Keratinocyte (primary cell): Measurements from ENCODE around the gene PACS2. TPM values are rescaled to one million over a fixed set of nuclear protein-coding genes. Genes with fewer than 3 reads are reported as not detected.

ENCODE experiments used
- DNase-seq: peaks from one replicate; pipeline ENCODE4 v3.0.0-alpha.2; 2011; ENCODE audit warnings: low read depth, missing footprints, low spot score
- FAIRE-seq: peaks from 2 replicates; lab custom pipeline; 2011; peaks lifted over from hg19 to GRCh38; lab: Jason Lieb, UNC
- H2AFZ ChIP-seq: 2 replicates; pipeline ENCODE4 v1.6.0; 2012; ENCODE audit warnings: low read length, control low read depth, inconsistent platforms; ENCODE audit not compliant: control insufficient read depth
- H3K27ac ChIP-seq: 2 replicates; pipeline ENCODE4 v1.5.1; 2011; ENCODE audit warnings: low read length; ENCODE audit not compliant: control insufficient read depth, insufficient read depth
- H3K27me3 ChIP-seq: 3 replicates; pipeline ENCODE4 v1.6.0; 2011; ENCODE audit warnings: low read length; ENCODE audit not compliant: control insufficient read depth, insufficient read depth; ENCODE audit errors: extremely low read depth
- H3K36me3 ChIP-seq, 2 experiments: 2 replicates in 1 of 2; 3 replicates in 1 of 2; pipeline ENCODE4 v1.5.1; 2011; ENCODE audit warnings: low read length in 2 of 2, mild to moderate bottlenecking in 1 of 2; ENCODE audit not compliant: control insufficient read depth in 2 of 2, insufficient read depth in 2 of 2; ENCODE audit errors: extremely low read depth in 1 of 2
- H3K4me1 ChIP-seq: 3 replicates; pipeline ENCODE4 v1.5.1; 2011; ENCODE audit warnings: low read length; ENCODE audit not compliant: control insufficient read depth, insufficient read depth; ENCODE audit errors: extremely low read depth
- H3K4me2 ChIP-seq: 3 replicates; pipeline ENCODE4 v1.6.0; 2011; ENCODE audit warnings: low read depth, low read length; ENCODE audit not compliant: control insufficient read depth, insufficient read depth; ENCODE audit errors: extremely low read depth
- H3K4me3 ChIP-seq, 3 experiments: fragments of 200-600 bp in 1 of 3; sonication (generic) in 1 of 3; 2 replicates in 2 of 3; 3 replicates in 1 of 3; pipeline ENCODE4 v1.5.1; 2011 to 2016; ENCODE audit warnings: low read length in 3 of 3, mild to moderate bottlenecking in 3 of 3, control low read depth in 2 of 3, inconsistent platforms in 1 of 3, low read depth in 1 of 3, mixed read lengths in 1 of 3, mixed run types in 1 of 3, moderate library complexity in 1 of 3; ENCODE audit not compliant: control insufficient read depth in 2 of 3, insufficient read depth in 2 of 3; ENCODE audit errors: extremely low read depth in 1 of 3
- H3K79me2 ChIP-seq: 2 replicates; pipeline ENCODE4 v1.6.0; 2012; ENCODE audit warnings: low read length; ENCODE audit not compliant: control insufficient read depth, insufficient read depth
- H3K9ac ChIP-seq: 3 replicates; pipeline ENCODE4 v1.6.0; 2011; ENCODE audit warnings: low read length; ENCODE audit not compliant: control insufficient read depth, insufficient read depth; ENCODE audit errors: extremely low read depth
- H3K9me1 ChIP-seq: 3 replicates; pipeline ENCODE4 v1.6.0; 2011; ENCODE audit warnings: low read length; ENCODE audit not compliant: control insufficient read depth, insufficient read depth; ENCODE audit errors: extremely low read depth
- H3K9me3 ChIP-seq: 2 replicates; pipeline ENCODE4 v1.5.1; 2012; ENCODE audit warnings: low read depth, low read length; ENCODE audit not compliant: control insufficient read depth
- H4K20me1 ChIP-seq: 3 replicates; pipeline ENCODE4 v1.6.0; 2011; ENCODE audit warnings: low read length; ENCODE audit not compliant: control insufficient read depth, insufficient read depth; ENCODE audit errors: extremely low read depth
- EZH2 ChIP-seq: IDR thresholded peaks from one replicate; pipeline ENCODE4 v1.6.1; 2012; ENCODE audit warnings: inconsistent platforms, mild to moderate bottlenecking, low read length, moderate library complexity
- dilution Hi-C: fragments of 300-500 bp; cut with MboI; formaldehyde crosslinking; loops from one replicate; pipeline ENCODE4 v1.7.0; 2020; ENCODE audit warnings: low sequenced_read_pairs; ENCODE audit not compliant: extremely low pct_ligation_motif_present
- polyA plus RNA-seq, 5 experiments: library from polyadenylated mRNA; depleted of rRNA in 3 of 5; stranded (reverse) in 3 of 5; stranded (forward) in 1 of 5; unstranded in 1 of 5; fragments of >200 nt; gene quantifications; 1 replicate in 1 of 5; 2 replicates in 3 of 5; 3 replicates in 1 of 5; pipeline versions ENCODE4 v1.2.1 to v1.2.3, GENCODE V29; 2011 to 2012; ENCODE audit warnings: missing spikeins in 2 of 5, low read depth in 1 of 5, low replicate concordance in 1 of 5
- TF ChIP-seq, protein P1 (sequence below), 3 experiments: IDR thresholded peaks in 1 of 3; conservative IDR thresholded peaks in 1 of 3; optimal IDR thresholded peaks in 1 of 3; 2 replicates in 2 of 3; 3 replicates in 1 of 3; pipeline versions ENCODE3 to v1.5.1; 2011; ENCODE audit warnings: low read length in 3 of 3, mild to moderate bottlenecking in 3 of 3, moderate library complexity in 2 of 3, control low read depth in 1 of 3, inconsistent platforms in 1 of 3; ENCODE audit not compliant: insufficient read depth in 2 of 3; ENCODE audit errors: extremely low read depth in 1 of 3

The PACS2 gene
- polyA plus RNA-seq, 1 donor (not counting 4 experiments of a cell fraction or from before 2014, with no cell fraction given): 11.8 TPM

DNA sequence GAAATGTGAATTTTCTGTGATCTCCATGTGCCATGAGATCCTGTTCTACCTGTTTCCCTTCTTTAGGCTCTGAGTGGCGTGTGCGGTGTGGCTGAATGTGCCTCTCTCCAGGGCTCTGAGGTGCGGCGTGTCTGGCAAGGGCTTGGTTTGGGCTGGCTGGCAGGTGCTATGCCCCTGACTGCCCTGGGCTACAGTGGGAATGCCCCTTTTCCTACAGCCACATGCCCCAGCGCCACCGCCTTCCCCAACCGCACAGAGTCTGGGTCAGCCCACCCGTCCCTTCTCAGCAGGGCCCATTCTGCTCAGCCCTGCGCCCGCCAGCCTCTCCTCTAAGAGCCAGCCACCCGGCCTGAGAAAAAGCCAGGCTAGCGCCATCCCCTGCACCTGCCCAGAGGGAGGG is 41.5 kb upstream of the PACS2 start:
- H3K79me2 ChIP-seq: peaks cover 9% of the 10 kb centered on the region
- H4K20me1 ChIP-seq: peaks cover 2% of the 10 kb centered on the region
- TF ChIP-seq EZH2: no peak
- TF ChIP-seq, protein P1, sequence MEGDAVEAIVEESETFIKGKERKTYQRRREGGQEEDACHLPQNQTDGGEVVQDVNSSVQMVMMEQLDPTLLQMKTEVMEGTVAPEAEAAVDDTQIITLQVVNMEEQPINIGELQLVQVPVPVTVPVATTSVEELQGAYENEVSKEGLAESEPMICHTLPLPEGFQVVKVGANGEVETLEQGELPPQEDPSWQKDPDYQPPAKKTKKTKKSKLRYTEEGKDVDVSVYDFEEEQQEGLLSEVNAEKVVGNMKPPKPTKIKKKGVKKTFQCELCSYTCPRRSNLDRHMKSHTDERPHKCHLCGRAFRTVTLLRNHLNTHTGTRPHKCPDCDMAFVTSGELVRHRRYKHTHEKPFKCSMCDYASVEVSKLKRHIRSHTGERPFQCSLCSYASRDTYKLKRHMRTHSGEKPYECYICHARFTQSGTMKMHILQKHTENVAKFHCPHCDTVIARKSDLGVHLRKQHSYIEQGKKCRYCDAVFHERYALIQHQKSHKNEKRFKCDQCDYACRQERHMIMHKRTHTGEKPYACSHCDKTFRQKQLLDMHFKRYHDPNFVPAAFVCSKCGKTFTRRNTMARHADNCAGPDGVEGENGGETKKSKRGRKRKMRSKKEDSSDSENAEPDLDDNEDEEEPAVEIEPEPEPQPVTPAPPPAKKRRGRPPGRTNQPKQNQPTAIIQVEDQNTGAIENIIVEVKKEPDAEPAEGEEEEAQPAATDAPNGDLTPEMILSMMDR (optimal IDR thresholded peaks at IDR 0.05 in 1 of 3, IDR thresholded peaks at IDR 0.05 in 1 of 3, conservative IDR thresholded peaks at IDR 0.05 in 1 of 3; ENCODE audit: extremely low read depth in 1 of 3, insufficient read depth in 2 of 3, low read length in 3 of 3): no peak
- H3K9me1 ChIP-seq: no peaks in the 10 kb centered on the region
- H3K4me2 ChIP-seq: no peak overlapping the region
- no peak overlapping the region for H3K27ac ChIP-seq
- H3K9me3 ChIP-seq: no peaks in the 10 kb centered on the region
- peaks cover 0 to 5% of the 10 kb centered on the region in 2 experiments for H3K36me3 ChIP-seq
- H3K27me3 ChIP-seq: no peaks in the 10 kb centered on the region
- no peak overlapping the region for H3K9ac ChIP-seq
- FAIRE-seq (no peak), DNase-seq (no peak)
- H3K4me3 ChIP-seq: no peak overlapping the region
- H3K4me1 ChIP-seq: peaks cover 6% of the 10 kb centered on the region
- no peak overlapping the region for H2AFZ ChIP-seq
- dilution Hi-C loops: no loop called here

DNA sequence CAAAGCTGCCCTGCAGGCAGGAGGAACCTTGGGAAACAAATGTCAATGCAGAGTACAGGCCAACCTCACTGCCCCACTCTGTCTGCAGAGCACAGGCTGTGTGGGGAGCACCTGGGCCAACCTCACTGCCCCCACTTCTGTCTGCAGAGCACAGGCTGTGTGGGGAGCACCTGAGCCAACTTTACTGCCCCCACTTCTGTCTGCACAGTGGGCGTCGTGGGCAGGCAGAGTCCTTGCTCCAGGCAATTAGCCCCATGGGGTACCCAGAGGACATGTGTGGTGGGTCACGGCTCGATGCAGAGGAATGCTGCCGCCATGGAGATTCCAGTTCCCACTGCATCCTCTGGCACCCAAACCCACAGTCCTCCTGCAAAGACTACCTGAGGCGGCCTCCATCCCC is 39.9 kb upstream of the PACS2 start:
- dilution Hi-C loops: no loop called here
- no peaks in the 10 kb centered on the region for H3K27me3 ChIP-seq
- no peaks in the 10 kb centered on the region for H3K9me1 ChIP-seq

More for the DNA sequence above, 39.9 kb upstream of the PACS2 start:
- H3K36me3 ChIP-seq: peaks cover 2% of the 10 kb centered on the region in 2 experiments
- no peak overlapping the region for H3K4me2 ChIP-seq
- no peaks in the 10 kb centered on the region for H3K9me3 ChIP-seq
- no peaks in the 10 kb centered on the region for H4K20me1 ChIP-seq
- no peak for TF ChIP-seq EZH2
- TF ChIP-seq, protein P1 (optimal IDR thresholded peaks at IDR 0.05 in 1 of 3, IDR thresholded peaks at IDR 0.05 in 1 of 3, conservative IDR thresholded peaks at IDR 0.05 in 1 of 3; ENCODE audit: extremely low read depth in 1 of 3, insufficient read depth in 2 of 3, low read length in 3 of 3): no peak
- H3K4me1 ChIP-seq: peaks cover 6% of the 10 kb centered on the region
- no peak overlapping the region for H3K4me3 ChIP-seq
- FAIRE-seq: no peak
- H3K27ac ChIP-seq: no peak overlapping the region
- DNase-seq: no peak
- peaks cover 15% of the 10 kb centered on the region for H3K79me2 ChIP-seq
- no peak overlapping the region for H2AFZ ChIP-seq
- no peak overlapping the region for H3K9ac ChIP-seq
